Stomach (tissue), 9 donors: Measurements from ENCODE around the gene NAV2. TPM values are rescaled to one million over a fixed set of nuclear protein-coding genes. Genes with fewer than 3 reads are reported as not detected.

ENCODE experiments used
- DNase-seq, 2 donors: peaks; one replicate each; pipeline versions ENCODE4 v3.0.0 to v3.0.0-alpha.2; 2013 to 2019
- H3K27ac ChIP-seq, 5 donors: fragments of 200-600 bp in 4 of 5; sonication (generic) in 4 of 5; one replicate each; pipeline ENCODE4 v1.5.1; 2013 to 2019; ENCODE audit warnings: mild to moderate bottlenecking in 1 of 5, moderate library complexity in 1 of 5
- H3K27me3 ChIP-seq, 3 donors: fragments of 200-600 bp; sonication (generic); one replicate each; pipeline ENCODE4 v1.5.1; 2017 to 2019; ENCODE audit warnings: mixed run types in 1 of 3
- H3K36me3 ChIP-seq, 4 donors: fragments of 200-600 bp; sonication (generic); 1 replicate in 3 of 4; 2 replicates in 1 of 4; pipeline ENCODE4 v1.5.1; 2016 to 2019
- H3K4me1 ChIP-seq, 4 donors: fragments of 200-600 bp; sonication (generic); one replicate each; pipeline ENCODE4 v1.5.1; 2016 to 2019
- H3K4me3 ChIP-seq, 4 donors: fragments of 200-600 bp; sonication (generic) in 3 of 4; one replicate each; pipeline ENCODE4 v1.5.1; 2016 to 2019; ENCODE audit warnings: mild to moderate bottlenecking in 1 of 4
- H3K9me3 ChIP-seq, 4 donors: fragments of 200-600 bp; sonication (generic); one replicate each; pipeline ENCODE4 v1.5.1; 2016 to 2019
- CTCF ChIP-seq, 7 experiments: fragments of 450-650 bp in 4 of 7; fragments of 200-600 bp in 3 of 7; sonication (generic) in 3 of 7; IDR thresholded peaks; one replicate each; pipeline ENCODE4 v1.5.1; 2016 to 2019; ENCODE audit warnings: antibody characterized with exemption in 7 of 7, control low read depth in 2 of 7, mild to moderate bottlenecking in 1 of 7
- EP300 ChIP-seq: sonication (generic); formaldehyde crosslinking; IDR thresholded peaks from one replicate; pipeline ENCODE4 v1.6.1; 2017; ENCODE audit warnings: antibody characterized with exemption
- POLR2A ChIP-seq, 4 donors: fragments of 450-650 bp; IDR thresholded peaks; one replicate each; pipeline ENCODE4 v1.6.1; 2016; ENCODE audit warnings: antibody characterized with exemption in 4 of 4, control low read depth in 2 of 4, mild to moderate bottlenecking in 1 of 4, moderate library complexity in 1 of 4
- POLR2AphosphoS5 ChIP-seq, 3 donors: sonication (generic); formaldehyde crosslinking; IDR thresholded peaks; one replicate each; pipeline ENCODE4 v1.6.1; 2016; ENCODE audit warnings: antibody characterized with exemption in 3 of 3
- WGBS, 5 donors: extraction: QIAGEN DNeasy Blood & Tissue Kit in 3 of 5; methylation state at CpG; one replicate each; pipeline versions ENCODE4 v1.1.5 to v1.1.7; 2013 to 2018; 5-methylcytosine and 5-hydroxymethylcytosine counted together
- intact Hi-C: fragments of 100-400 bp; cut with DNase I; formaldehyde crosslinking; loops from one replicate; pipeline ENCODE4 v1.15.1; 2023; ENCODE audit warnings: low total_unique reads
- polyA plus RNA-seq, 3 donors: library from polyadenylated mRNA; stranded (reverse); fragments of 200-250 nt; gene quantifications; one replicate each; pipeline ENCODE4 v1.2.3, GENCODE V29; 2013
- total RNA-seq, 5 donors: library from RNA; depleted of rRNA; stranded (reverse); fragments of >200 nt; gene quantifications; one replicate each; pipeline versions ENCODE4 v1.1.0 to v1.2.3, GENCODE V29; 2014 to 2016
- donor health status: healthy with polysubstance abuse.
- donor health status: Bipolar disorder and iron deficiency.
- donor health status: healthy.

Gene NAV2
- total and polyA plus RNA-seq, 8 donors, result 1.8 to 92.4 (median 7.9) TPM

- Histone ChIP-seq H3K36me3 (peaks cover 10 to 54% (median 42%) of the 10 kb centered on the region in 4 donors), H3K27me3 (no peaks in the 10 kb centered on the region), H3K4me3 (no peak overlapping the region), H3K27ac (no peak overlapping the region), H3K4me1 (peaks cover 0 to 5% (median 0%) of the 10 kb centered on the region in 4 donors), H3K9me3 (no peaks in the 10 kb centered on the region)
- TF ChIP-seq POLR2AphosphoS5 (IDR thresholded peaks at IDR 0.05) (no peak), CTCF (IDR thresholded peaks at IDR 0.05) (no peak), POLR2A (IDR thresholded peaks at IDR 0.05) (no peak), EP300 (no peak)
- 85 to 96% (median 93%) methylated on average over 7 of the region's 7 CpGs for WGBS, 5 donors
- intact Hi-C loops, result loop anchor here (10.0 kb wide), 1 partner anchor 494 kb away; no protein-coding TSS in a partner anchor
- DNase-seq, result no peak
These were observed 407.7 kb downstream of the NAV2 start for GRCh38 chr11:20120134-20120925.

GRCh38 chr11:20122131-20122530 is 409.5 kb downstream of the NAV2 start:
- H3K9me3 ChIP-seq, result no peaks in the 10 kb centered on the region
- intact Hi-C loops, result loop anchor here (10.0 kb wide), 1 partner anchor 493 kb away; no protein-coding TSS in a partner anchor
- WGBS, 5 donors, result 74 to 86% (median 85%) methylated on average over 3 of the region's 3 CpGs
- no peak overlapping the region for H3K4me3 ChIP-seq
- peaks cover 10 to 37% (median 33%) of the 10 kb centered on the region in 4 donors for H3K36me3 ChIP-seq
- no peaks in the 10 kb centered on the region for H3K4me1 ChIP-seq
- TF ChIP-seq EP300 (no peak), POLR2AphosphoS5 (IDR thresholded peaks at IDR 0.05) (no peak), POLR2A (IDR thresholded peaks at IDR 0.05) (no peak), CTCF (IDR thresholded peaks at IDR 0.05) (no peak)
- no peak overlapping the region for H3K27ac ChIP-seq
- H3K27me3 ChIP-seq, result no peaks in the 10 kb centered on the region
- no peak for DNase-seq

- intact Hi-C loops, result loop anchor here (5.0 to 10.0 kb wide), 3 partner anchors 174 to 489 kb away; no protein-coding TSS in a partner anchor
- 68 to 80% (median 74%) methylated on average over 6 of the region's 6 CpGs for WGBS, 5 donors
- no peaks in the 10 kb centered on the region for H3K36me3 ChIP-seq
- H3K4me1 ChIP-seq, result no peaks in the 10 kb centered on the region
- H3K27me3 ChIP-seq, result no peaks in the 10 kb centered on the region
- DNase-seq, result no peak
- no peaks in the 10 kb centered on the region for H3K9me3 ChIP-seq
- H3K27ac ChIP-seq, result no peak overlapping the region
- no peak for TF ChIP-seq EP300
- TF ChIP-seq POLR2AphosphoS5 (IDR thresholded peaks at IDR 0.05), result no peak
- no peak for TF ChIP-seq POLR2A (IDR thresholded peaks at IDR 0.05)
- TF ChIP-seq CTCF (IDR thresholded peaks at IDR 0.05), result no peak
- H3K4me3 ChIP-seq, result no peak overlapping the region
These were observed 413.3 kb downstream of the NAV2 start for GRCh38 chr11:20125927-20126326.

GRCh38 chr11:20126724-20127123 is 414.1 kb downstream of the NAV2 start:
- Histone ChIP-seq H3K36me3 (no peaks in the 10 kb centered on the region), H3K9me3 (no peaks in the 10 kb centered on the region), H3K27me3 (peaks cover 0 to 5% (median under 1%) of the 10 kb centered on the region in 3 donors), H3K4me1 (peaks cover under 1 to 2% (median 1%) of the 10 kb centered on the region in 4 donors), H3K4me3 (no peak overlapping the region), H3K27ac (no peak overlapping the region)
- TF ChIP-seq CTCF (IDR thresholded peaks at IDR 0.05) (no peak), POLR2AphosphoS5 (IDR thresholded peaks at IDR 0.05) (no peak)
- WGBS, 5 donors, result 73 to 80% (median 78%) methylated on average over 8 of the region's 8 CpGs
- DNase-seq, result no peak
- intact Hi-C loops, result loop anchor here (5.0 to 10.0 kb wide), 3 partner anchors 174 to 488 kb away; no protein-coding TSS in a partner anchor
